ENCODE results near the gene SLC16A9. TPM values are rescaled to one million over a fixed set of nuclear protein-coding genes. Genes with fewer than 3 reads are reported as not detected.

The SLC16A9 gene
- total and polyA plus RNA-seq, 10 donors, result 2.1 to 58.9 (median 27.0) TPM

- no peak for TF ChIP-seq POLR2AphosphoS5 (IDR thresholded peaks at IDR 0.05)
- TF ChIP-seq CTCF (IDR thresholded peaks at IDR 0.05 in 8 of 11, conservative IDR thresholded peaks at IDR 0.05 in 3 of 11), result no peak
- TF ChIP-seq POLR2A (IDR thresholded peaks at IDR 0.05), result no peak
- Histone ChIP-seq H3K27ac (no peak overlapping the region), H3K27me3 (replicated peaks in 1 of 7) (no peaks in the 10 kb centered on the region), H3K4me3 (no peak overlapping the region), H3K4me1 (peaks cover 0 to 7% (median 7%) of the 10 kb centered on the region in 6 donors), H3K9me3 (no peaks in the 10 kb centered on the region), H3K36me3 (no peaks in the 10 kb centered on the region)
- WGBS, 5 donors, result 74 to 96% (median 78%) methylated on average over 16 of the region's 16 CpGs
- DNase-seq, result no peak
- intact Hi-C loops (cut with DNase I; ENCODE audit: low total_unique reads), result loop anchor here (5.0 to 10.0 kb wide), 2 partner anchors 381 to 411 kb away; no protein-coding TSS in a partner anchor
These were observed 86.2 kb downstream of the SLC16A9 start for GRCh38 chr10:59623133-59624121.

GRCh38 chr10:59622320-59623132 lies 87.1 kb downstream of the SLC16A9 start:
- WGBS, 5 donors, result 66 to 83% (median 70%) methylated on average over 16 of the region's 16 CpGs
- intact Hi-C loops (cut with DNase I; ENCODE audit: low total_unique reads), result loop anchor here (5.0 to 10.0 kb wide), 2 partner anchors 380 to 412 kb away; no protein-coding TSS in a partner anchor
- DNase-seq, result no peak

GRCh38 chr10:59621771-59622170 lies 87.9 kb downstream of the SLC16A9 start:
- no peaks in the 10 kb centered on the region for H3K9me3 ChIP-seq
- intact Hi-C loops (cut with DNase I; ENCODE audit: low total_unique reads), result loop anchor here (5.0 to 10.0 kb wide), 2 partner anchors 379 to 413 kb away; no protein-coding TSS in a partner anchor
- no peak for DNase-seq
- WGBS, 5 donors, result 95 to 100% (median 96%) methylated on average over 1 of the region's 1 CpG
- H3K4me1 ChIP-seq, result peaks cover 0 to 7% (median 7%) of the 10 kb centered on the region in 6 donors
- no peaks in the 10 kb centered on the region for H3K27me3 ChIP-seq (replicated peaks in 1 of 7)
- no peaks in the 10 kb centered on the region for H3K36me3 ChIP-seq
- no peak overlapping the region for H3K4me3 ChIP-seq
- TF ChIP-seq POLR2AphosphoS5 (IDR thresholded peaks at IDR 0.05), result no peak
- TF ChIP-seq CTCF (IDR thresholded peaks at IDR 0.05 in 8 of 11, conservative IDR thresholded peaks at IDR 0.05 in 3 of 11), result no peak
- TF ChIP-seq POLR2A (IDR thresholded peaks at IDR 0.05), result no peak
- no peak overlapping the region for H3K27ac ChIP-seq

More at GRCh38 chr10:59622320-59623132, 87.1 kb downstream of the SLC16A9 start:
- Histone ChIP-seq H3K4me3 (no peak overlapping the region), H3K9me3 (no peaks in the 10 kb centered on the region), H3K27me3 (replicated peaks in 1 of 7) (no peaks in the 10 kb centered on the region), H3K4me1 (peaks cover 0 to 7% (median 7%) of the 10 kb centered on the region in 6 donors), H3K27ac (no peak overlapping the region), H3K36me3 (no peaks in the 10 kb centered on the region)
- TF ChIP-seq POLR2AphosphoS5 (IDR thresholded peaks at IDR 0.05) (no peak), CTCF (IDR thresholded peaks at IDR 0.05 in 8 of 11, conservative IDR thresholded peaks at IDR 0.05 in 3 of 11) (peak in 8 of 11 experiments; percentile 18 to 61 (median 48))

Data from spleen (tissue), 11 donors.